Prostate gland (tissue), 2 donors: ENCODE results near the gene AURKA.

Experiments used
- POLR2AphosphoS5 ChIP-seq: sonication (generic); formaldehyde crosslinking; IDR thresholded peaks from one replicate; pipeline ENCODE4 v1.6.1; 2017; ENCODE audit warnings: antibody characterized with exemption
- TF ChIP-seq, protein P1 (sequence below), 4 experiments: fragments of 200-600 bp in 2 of 4; fragments of 450-650 bp in 2 of 4; sonication (generic) in 2 of 4; IDR thresholded peaks; 1 replicate in 3 of 4; 2 replicates in 1 of 4; pipeline ENCODE4 v1.5.1; 2016 to 2019; ENCODE audit warnings: antibody characterized with exemption in 4 of 4, mild to moderate bottlenecking in 2 of 4, moderate library complexity in 2 of 4

- TF ChIP-seq, protein P1, sequence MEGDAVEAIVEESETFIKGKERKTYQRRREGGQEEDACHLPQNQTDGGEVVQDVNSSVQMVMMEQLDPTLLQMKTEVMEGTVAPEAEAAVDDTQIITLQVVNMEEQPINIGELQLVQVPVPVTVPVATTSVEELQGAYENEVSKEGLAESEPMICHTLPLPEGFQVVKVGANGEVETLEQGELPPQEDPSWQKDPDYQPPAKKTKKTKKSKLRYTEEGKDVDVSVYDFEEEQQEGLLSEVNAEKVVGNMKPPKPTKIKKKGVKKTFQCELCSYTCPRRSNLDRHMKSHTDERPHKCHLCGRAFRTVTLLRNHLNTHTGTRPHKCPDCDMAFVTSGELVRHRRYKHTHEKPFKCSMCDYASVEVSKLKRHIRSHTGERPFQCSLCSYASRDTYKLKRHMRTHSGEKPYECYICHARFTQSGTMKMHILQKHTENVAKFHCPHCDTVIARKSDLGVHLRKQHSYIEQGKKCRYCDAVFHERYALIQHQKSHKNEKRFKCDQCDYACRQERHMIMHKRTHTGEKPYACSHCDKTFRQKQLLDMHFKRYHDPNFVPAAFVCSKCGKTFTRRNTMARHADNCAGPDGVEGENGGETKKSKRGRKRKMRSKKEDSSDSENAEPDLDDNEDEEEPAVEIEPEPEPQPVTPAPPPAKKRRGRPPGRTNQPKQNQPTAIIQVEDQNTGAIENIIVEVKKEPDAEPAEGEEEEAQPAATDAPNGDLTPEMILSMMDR (IDR thresholded peaks at IDR 0.05), result no peak
- TF ChIP-seq POLR2AphosphoS5, result no peak
Observed at GRCh38 chr20:56391037-56391436, 978 bp downstream of the AURKA start.
